OCI-LY3 (cell line): ENCODE data around the gene NDE1.
A peak's percentile ranks its signal among the peaks of the same experiment; 100 is the strongest.

Experiments
- H2AFZ ChIP-seq: fragments of 200-600, 300-600 bp; shearing (Covaris generic); 2 replicates; pipeline ENCODE4 v1.6.0; 2014; ENCODE audit warnings: antibody characterized with exemption, low read depth, low read length
- H3K27ac ChIP-seq: fragments of 200-600, 300-600 bp; sonication (generic); 2 replicates; pipeline ENCODE4 v1.5.1; 2014; ENCODE audit warnings: mild to moderate bottlenecking, low read length, moderate library complexity, mixed read lengths
- H3K27me3 ChIP-seq: fragments of 200-600, 300-600 bp; sonication (generic); 2 replicates; pipeline ENCODE4 v1.6.1; 2014; ENCODE audit warnings: low read depth, low read length, mixed read lengths
- H3K36me3 ChIP-seq: fragments of 200-600, 300-600 bp; sonication (generic); replicated peaks from 2 replicates; pipeline ENCODE3; 2014; ENCODE audit warnings: low read depth, low read length, mixed read lengths
- H3K4me1 ChIP-seq: fragments of 300-600, 200-600 bp; sonication (generic); 2 replicates; pipeline ENCODE4 v1.6.1; 2014; ENCODE audit warnings: low read length, mixed read lengths
- H3K4me2 ChIP-seq: fragments of 200-600, 300-600 bp; sonication (generic); 2 replicates; pipeline ENCODE4 v1.6.1; 2014; ENCODE audit warnings: low read length, mixed read lengths
- H3K4me3 ChIP-seq: fragments of 300-600, 200-600 bp; sonication (generic); 2 replicates; pipeline ENCODE4 v1.5.1; 2014; ENCODE audit warnings: antibody characterized with exemption, mild to moderate bottlenecking, low read length, moderate library complexity
- H3K79me2 ChIP-seq: fragments of 300-600, 200-600 bp; shearing (Covaris generic); 2 replicates; pipeline ENCODE4 v1.6.1; 2014; ENCODE audit warnings: mild to moderate bottlenecking, low read length, mixed read lengths
- H3K9ac ChIP-seq: fragments of 300-600, 200-600 bp; shearing (Covaris generic); 2 replicates; pipeline ENCODE4 v1.6.0; 2014; ENCODE audit warnings: mild to moderate bottlenecking, low read length, moderate library complexity
- H3K9me3 ChIP-seq: fragments of 200-600, 300-600 bp; shearing (Covaris generic); 2 replicates; pipeline ENCODE4 v1.6.1; 2014; ENCODE audit warnings: low read length, mixed read lengths; ENCODE audit not compliant: insufficient read depth
- H4K20me1 ChIP-seq: fragments of 200-600, 300-600 bp; sonication (generic); 2 replicates; pipeline ENCODE4 v1.6.1; 2016; ENCODE audit warnings: low read length, mixed read lengths; ENCODE audit not compliant: insufficient read depth
- CTCF ChIP-seq: fragments of 200-600, 300-600 bp; sonication (generic); IDR thresholded peaks from 2 replicates; pipeline ENCODE4 v1.5.1; 2014; ENCODE audit warnings: antibody characterized with exemption, low read length, low read depth
- EZH2phosphoT487 ChIP-seq: fragments of 200-600 bp; shearing (Covaris generic); IDR thresholded peaks from 2 replicates; pipeline ENCODE4 v1.6.1; 2018; ENCODE audit warnings: antibody characterized with exemption, mixed run types, low read depth

Gene NDE1

DNA sequence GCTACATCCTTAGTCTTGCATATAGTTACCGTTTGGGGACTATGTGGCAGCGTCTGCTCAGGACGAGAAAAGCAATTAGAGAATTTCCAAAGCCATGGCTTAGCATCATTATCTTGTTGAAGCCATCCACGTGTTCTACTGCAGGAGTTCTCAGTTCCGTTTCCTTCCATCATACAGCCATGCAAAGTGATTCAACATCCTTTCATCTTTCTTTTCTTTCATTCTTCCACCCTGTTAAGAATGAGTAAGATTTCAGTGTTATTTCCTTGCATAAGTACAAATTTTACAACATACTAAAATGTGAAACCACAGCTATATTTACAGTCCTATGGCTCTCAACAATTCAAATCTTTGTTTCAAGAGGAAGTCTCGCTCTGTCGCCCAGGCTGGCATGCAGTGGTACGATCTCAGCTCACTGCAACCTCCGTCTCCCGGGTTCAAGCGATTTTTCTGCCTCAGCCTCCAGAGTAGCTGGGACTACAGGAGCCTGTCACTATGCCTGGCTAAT is 10.9 kb upstream of the NDE1 start:
- Histone ChIP-seq H3K27ac (peak overlapping the region; percentile 98), H4K20me1 (no peaks in the 10 kb centered on the region), H3K9me3 (no peaks in the 10 kb centered on the region), H3K36me3 (peaks cover 44% of the 10 kb centered on the region), H3K4me3 (peak overlapping the region; percentile 92), H2AFZ (no peak overlapping the region), H3K27me3 (no peaks in the 10 kb centered on the region), H3K79me2 (peaks cover 75% of the 10 kb centered on the region), H3K4me2 (peak overlapping the region; percentile 80), H3K4me1 (peaks cover 77% of the 10 kb centered on the region), H3K9ac (peak overlapping the region; percentile 99)
- no peak for TF ChIP-seq EZH2phosphoT487
- no peak for TF ChIP-seq CTCF

- H3K36me3 ChIP-seq, result peaks cover 26% of the 10 kb centered on the region
- H3K4me2 ChIP-seq, result peak overlapping the region; percentile 80
- H3K4me3 ChIP-seq, result peak overlapping the region; percentile 92
- peak overlapping the region; percentile 99 for H3K9ac ChIP-seq
- H3K9me3 ChIP-seq, result no peaks in the 10 kb centered on the region
- H3K27ac ChIP-seq, result peak overlapping the region; percentile 98
- H3K4me1 ChIP-seq, result peaks cover 77% of the 10 kb centered on the region
- H3K27me3 ChIP-seq, result no peaks in the 10 kb centered on the region
- no peaks in the 10 kb centered on the region for H4K20me1 ChIP-seq
- peaks cover 57% of the 10 kb centered on the region for H3K79me2 ChIP-seq
- no peak overlapping the region for H2AFZ ChIP-seq
- no peak for TF ChIP-seq CTCF
- TF ChIP-seq EZH2phosphoT487, result no peak
Measured at GRCh38 chr16:15640966-15641365, 9.1 kb upstream of the NDE1 start.

DNA sequence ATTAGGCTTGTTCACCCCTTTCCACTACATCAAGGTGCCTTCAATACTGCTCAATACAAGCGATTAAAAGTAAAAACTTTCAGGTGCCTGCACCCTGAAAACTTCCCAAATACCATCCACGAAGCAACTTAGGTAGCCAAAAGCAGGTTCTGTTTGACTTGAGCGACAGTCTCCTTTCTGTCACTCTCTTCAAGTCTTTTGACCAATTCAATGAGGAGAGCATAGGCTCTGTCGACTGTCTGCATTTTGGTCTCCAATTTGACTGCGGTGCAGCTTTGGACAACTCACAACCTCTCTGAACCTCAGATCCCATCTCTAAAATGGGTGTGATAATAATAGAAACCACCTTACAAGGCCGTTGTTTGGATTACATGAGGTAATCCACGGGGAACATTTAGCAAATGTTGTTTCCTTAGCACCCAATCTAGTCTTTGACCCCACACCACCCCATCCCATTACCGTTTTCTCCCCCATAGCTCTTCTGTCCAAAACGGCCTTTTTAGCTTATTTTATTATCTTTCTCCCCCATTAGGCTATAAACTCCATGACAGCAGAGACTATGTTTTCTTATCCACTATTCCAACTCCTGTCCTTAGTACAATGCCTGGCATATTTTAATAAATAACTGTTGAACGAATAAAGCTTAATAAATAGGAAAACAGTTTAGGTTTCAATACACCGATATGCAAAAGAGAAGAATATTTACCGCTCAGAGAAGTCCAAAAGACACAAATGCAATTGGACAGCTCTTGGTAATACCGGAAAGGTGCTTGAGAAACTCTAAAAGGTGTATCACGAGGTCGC is 8.1 kb upstream of the NDE1 start:
- Histone ChIP-seq H3K27ac (peak overlapping the region; percentile 98), H4K20me1 (no peaks in the 10 kb centered on the region), H3K4me1 (peaks cover 77% of the 10 kb centered on the region), H3K36me3 (peaks cover 19% of the 10 kb centered on the region), H3K79me2 (peaks cover 47% of the 10 kb centered on the region), H3K27me3 (no peaks in the 10 kb centered on the region), H2AFZ (no peak overlapping the region), H3K4me3 (peak overlapping the region; percentile 92), H3K9me3 (no peaks in the 10 kb centered on the region), H3K9ac (peak overlapping the region; percentile 99), H3K4me2 (peak overlapping the region; percentile 80)
- no peak for TF ChIP-seq CTCF
- TF ChIP-seq EZH2phosphoT487, result no peak

DNA sequence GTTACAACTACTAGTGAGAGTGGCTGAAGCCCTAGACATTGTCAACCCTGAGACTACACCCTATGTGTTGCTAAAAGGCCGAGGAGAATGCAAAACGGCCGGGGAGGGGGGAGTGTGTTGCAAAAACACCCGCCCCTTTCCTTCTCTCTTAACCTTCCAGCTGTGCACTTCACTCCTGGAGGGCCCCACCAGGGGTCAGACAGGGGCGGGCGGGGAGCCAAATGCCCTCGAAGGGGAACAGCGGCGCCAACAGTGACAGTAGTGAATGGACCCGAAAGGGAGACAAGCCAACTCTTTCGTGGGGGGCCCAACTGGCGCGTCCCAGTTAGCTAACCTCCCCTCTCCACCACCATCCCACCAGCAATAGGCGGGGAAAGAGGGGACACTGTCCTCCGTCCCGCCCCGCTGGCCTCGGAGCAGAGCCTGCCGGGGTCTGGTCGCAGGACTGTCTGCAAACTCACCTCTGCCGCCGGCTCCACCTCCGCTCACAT is 7.4 kb upstream of the NDE1 start:
- TF ChIP-seq EZH2phosphoT487 (no peak), CTCF (peak; percentile 61)
- no peaks in the 10 kb centered on the region for H4K20me1 ChIP-seq
- H3K4me3 ChIP-seq, result peak overlapping the region; percentile 92
- H3K27ac ChIP-seq, result peak overlapping the region; percentile 98
- peaks cover 77% of the 10 kb centered on the region for H3K4me1 ChIP-seq
- H3K27me3 ChIP-seq, result no peaks in the 10 kb centered on the region
- no peaks in the 10 kb centered on the region for H3K9me3 ChIP-seq
- peaks cover 41% of the 10 kb centered on the region for H3K79me2 ChIP-seq
- no peak overlapping the region for H2AFZ ChIP-seq
- peaks cover 12% of the 10 kb centered on the region for H3K36me3 ChIP-seq
- peak overlapping the region; percentile 80 for H3K4me2 ChIP-seq
- H3K9ac ChIP-seq, result peak overlapping the region; percentile 99
